CD4-positive, alpha-beta T cell (primary cell): ENCODE measurements around the gene KCNAB1. TPM values are rescaled to one million over a fixed set of nuclear protein-coding genes. Genes with fewer than 3 reads are reported as not detected.

Experiments used
- ATAC-seq: fragments of 200-7000 bp; cut with Tn5 transposase; one replicate; pipeline ENCODE4 v1.10.0; 2022; ENCODE audit warnings: mild to moderate bottlenecking; ENCODE audit not compliant: poor library complexity
- CTCF ChIA-PET: fragments of 350-600 bp; sonication (Branson Sonifier 250); formaldehyde crosslinking; loops from one replicate; lab custom pipeline; 2021; ENCODE audit warnings: antibody characterized with exemption, inconsistent platforms; lab: Charles Lee
- POLR2A ChIA-PET: fragments of 350-600 bp; sonication (Branson Sonifier 250); formaldehyde crosslinking; loops from one replicate; lab custom pipeline; 2021; ENCODE audit warnings: antibody characterized with exemption, inconsistent platforms; lab: Charles Lee
- DNase-seq, 14 experiments: peaks; one replicate each; pipeline ENCODE4 v3.0.0-alpha.2; 2013 to 2020; ENCODE audit warnings: mixed read lengths in 2 of 14
- H3K27ac ChIP-seq, 2 donors: one replicate each; pipeline versions ENCODE4 v1.5.1 to v1.7.0; 2013; ENCODE audit warnings: low read length in 2 of 2, low read depth in 1 of 2, mild to moderate bottlenecking in 1 of 2
- H3K27me3 ChIP-seq, 2 experiments: 1 replicate in 1 of 2; 2 replicates in 1 of 2; pipeline versions ENCODE4 v1.6.1 to v1.7.0; 2013; ENCODE audit warnings: low read length in 2 of 2, control low read depth in 1 of 2, mild to moderate bottlenecking in 1 of 2, moderate library complexity in 1 of 2; ENCODE audit not compliant: insufficient read depth in 2 of 2, control insufficient read depth in 1 of 2
- H3K36me3 ChIP-seq: one replicate; pipeline ENCODE4 v1.6.1; 2013; ENCODE audit warnings: low read length, control low read depth; ENCODE audit not compliant: insufficient read depth
- H3K4me1 ChIP-seq: one replicate; pipeline ENCODE4 v1.6.1; 2013; ENCODE audit warnings: low read length, control low read depth; ENCODE audit not compliant: insufficient read depth
- H3K4me3 ChIP-seq: one replicate; pipeline ENCODE4 v1.5.1; 2013; ENCODE audit warnings: mild to moderate bottlenecking, low read length, moderate library complexity
- H3K9me3 ChIP-seq, 2 experiments: 1 replicate in 1 of 2; 2 replicates in 1 of 2; pipeline versions ENCODE4 v1.6.1 to v1.7.0; 2013; ENCODE audit warnings: low read length in 2 of 2, mild to moderate bottlenecking in 2 of 2, control low read depth in 1 of 2, moderate library complexity in 1 of 2; ENCODE audit not compliant: control insufficient read depth in 1 of 2, insufficient read depth in 1 of 2
- H3K27ac Mint-ChIP-seq: one replicate; pipeline ENCODE4 v1.8.0; 2020; ENCODE audit warnings: mixed read lengths
- H3K27me3 Mint-ChIP-seq: one replicate; pipeline ENCODE4 v1.8.0; 2021; ENCODE audit warnings: mixed read lengths
- H3K36me3 Mint-ChIP-seq: one replicate; pipeline ENCODE4 v1.8.0; 2021; ENCODE audit warnings: low read depth, mixed read lengths
- H3K4me1 Mint-ChIP-seq: one replicate; pipeline ENCODE4 v1.8.0; 2021; ENCODE audit warnings: low read depth, mixed read lengths
- H3K4me3 Mint-ChIP-seq: one replicate; pipeline ENCODE4 v1.8.0; 2020; ENCODE audit warnings: mild to moderate bottlenecking, mixed read lengths
- H3K9me3 Mint-ChIP-seq: one replicate; pipeline ENCODE4 v1.8.0; 2020; ENCODE audit warnings: mixed read lengths
- CTCF ChIP-seq: fragments of 200-600 bp; IDR thresholded peaks from one replicate; pipeline ENCODE4 v1.8.0; 2022; ENCODE audit warnings: antibody characterized with exemption, mild to moderate bottlenecking
- intact Hi-C, 2 experiments: fragments of 100-400 bp; cut with DNase I in 1 of 2; cut with micrococcal nuclease in 1 of 2; formaldehyde crosslinking; loops; one replicate each; pipeline versions ENCODE4 v1.15.1 to v1.9.0; 2023 to 2025; cut with DNase I, micrococcal nuclease
- total RNA-seq, 174 experiments: library from RNA in 2 of 174; stranded (reverse) in 2 of 174; gene quantifications; one replicate each; pipeline ENCODE4 v1.2.3 and lab custom pipeline; 2021 to 2026

The KCNAB1 gene
- total RNA-seq, 2 experiments from 2014 or later, result 0.14 TPM; not detected in 1

GRCh38 chr3:156297582-156297981 lies 177.2 kb downstream of the KCNAB1 start:
- TF ChIP-seq CTCF, result no peak
- Mint-ChIP-seq H3K27ac (no peak overlapping the region), H3K4me1 (no peaks in the 10 kb centered on the region), H3K9me3 (no peaks in the 10 kb centered on the region), H3K36me3 (no peaks in the 10 kb centered on the region), H3K4me3 (no peak overlapping the region), H3K27me3 (peaks cover 69% of the 10 kb centered on the region)
- Histone ChIP-seq H3K9me3 (no peaks in the 10 kb centered on the region), H3K27ac (no peak overlapping the region), H3K4me3 (no peak overlapping the region), H3K27me3 (peaks cover 8 to 30% of the 10 kb centered on the region in 2 experiments), H3K36me3 (no peaks in the 10 kb centered on the region), H3K4me1 (no peaks in the 10 kb centered on the region)
- DNase-seq (no peak), ATAC-seq (no peak)
- CTCF ChIA-PET, result no interaction called here
- intact Hi-C loops, result no loop called here
- POLR2A ChIA-PET, result no interaction called here

GRCh38 chr3:156298014-156298413 lies 177.6 kb downstream of the KCNAB1 start:
- Histone ChIP-seq H3K27ac (no peak overlapping the region), H3K9me3 (no peaks in the 10 kb centered on the region), H3K36me3 (no peaks in the 10 kb centered on the region), H3K4me1 (no peaks in the 10 kb centered on the region), H3K4me3 (no peak overlapping the region), H3K27me3 (peaks cover 7 to 26% of the 10 kb centered on the region in 2 experiments)
- H3K4me3 Mint-ChIP-seq, result no peak overlapping the region
- intact Hi-C loops, result no loop called here
- ChIA-PET CTCF (no interaction called here), POLR2A (no interaction called here)
- H3K27me3 Mint-ChIP-seq, result peaks cover 64% of the 10 kb centered on the region
- H3K4me1 Mint-ChIP-seq, result no peaks in the 10 kb centered on the region
- H3K36me3 Mint-ChIP-seq, result no peaks in the 10 kb centered on the region
- no peak for TF ChIP-seq CTCF
- ATAC-seq (no peak), DNase-seq (no peak)
- no peak overlapping the region for H3K27ac Mint-ChIP-seq
- no peaks in the 10 kb centered on the region for H3K9me3 Mint-ChIP-seq

GRCh38 chr3:156298938-156299337 lies 178.6 kb downstream of the KCNAB1 start:
- no peaks in the 10 kb centered on the region for H3K4me1 Mint-ChIP-seq
- Histone ChIP-seq H3K4me1 (no peaks in the 10 kb centered on the region), H3K36me3 (no peaks in the 10 kb centered on the region), H3K4me3 (no peak overlapping the region), H3K9me3 (no peaks in the 10 kb centered on the region), H3K27ac (no peak overlapping the region), H3K27me3 (peaks cover 7 to 19% of the 10 kb centered on the region in 2 experiments)
- H3K9me3 Mint-ChIP-seq, result no peaks in the 10 kb centered on the region
- H3K27ac Mint-ChIP-seq, result no peak overlapping the region
- no peak for ATAC-seq
- ChIA-PET POLR2A (no interaction called here), CTCF (no interaction called here)
- H3K4me3 Mint-ChIP-seq, result no peak overlapping the region
- intact Hi-C loops, result no loop called here
- peak in 2 of 14 experiments; percentile 18 to 20 for DNase-seq
- peaks cover 55% of the 10 kb centered on the region for H3K27me3 Mint-ChIP-seq
- TF ChIP-seq CTCF, result no peak
- H3K36me3 Mint-ChIP-seq, result no peaks in the 10 kb centered on the region
